ENCODE measurements around the gene PPP1R2B.

The PPP1R2B gene

GRCh38 chr5:156879665-156880285, 29.7 kb downstream of the PPP1R2B start:
- no peak for DNase-seq (ENCODE audit: low spot score)

GRCh38 chr5:156883316-156883875, 33.3 kb downstream of the PPP1R2B start:
- DNase-seq (ENCODE audit: low spot score) = no peak

- no peak for DNase-seq (ENCODE audit: low spot score)
Observed at GRCh38 chr5:156888520-156888919, 38.4 kb downstream of the PPP1R2B start.

GRCh38 chr5:156892223-156892622, 42.1 kb downstream of the PPP1R2B start:
- no peak for DNase-seq (ENCODE audit: low spot score)

- DNase-seq (ENCODE audit: low spot score) = no peak
Observed at GRCh38 chr5:156892864-156893263, 42.8 kb downstream of the PPP1R2B start.

GRCh38 chr5:156893517-156893916, 43.4 kb downstream of the PPP1R2B start:
- DNase-seq (ENCODE audit: low spot score) = no peak

- DNase-seq (ENCODE audit: low spot score) = no peak
Observed at GRCh38 chr5:156896546-156896945, 46.5 kb downstream of the PPP1R2B start.

All from COLO829 (cell line).